K562 (cell line): ENCODE measurements around the gene TNC. TPM values are rescaled to one million over a fixed set of nuclear protein-coding genes. Genes with fewer than 3 reads are reported as not detected.

Source experiments
- ATAC-seq: fragments of 200-7000 bp; cut with Tn5 transposase; 3 replicates; pipeline ENCODE4 v1.9.1; 2020; ENCODE audit warnings: moderate library complexity
- BruUV-seq: library from RNA; stranded (reverse); fragments of 400-500 nt; replicated peaks from 2 replicates; lab custom pipeline; 2021; lab: Mats Ljungman, UMichigan
- CTCF ChIA-PET: fragments of 300-600 bp; formaldehyde crosslinking; extraction: SDS; loops from one replicate; lab custom pipeline; 2021; ENCODE audit warnings: low intra/inter-chr PET ratio; lab: Yijun Ruan, JAX
- POLR2A ChIA-PET: fragments of 300-600, 350-650 bp; sonication (Branson Sonifier 250); formaldehyde crosslinking; extraction: SDS; loops from one replicate; lab custom pipeline; 2021; ENCODE audit warnings: antibody characterized with exemption, inconsistent platforms; lab: Yijun Ruan, JAX
- DNase-seq, 4 experiments: peaks; one replicate each; pipeline versions ENCODE4 v3.0.0 to v3.0.0-alpha.2; 2011 to 2018; ENCODE audit warnings: low spot score in 3 of 4, mixed read lengths in 3 of 4; ENCODE audit errors: extremely low read depth in 1 of 4
- FAIRE-seq: peaks from 2 replicates; lab custom pipeline; 2011; peaks lifted over from hg19 to GRCh38; lab: Jason Lieb, UNC
- H2AFZ ChIP-seq: 2 replicates; pipeline ENCODE4 v1.6.0; 2011; ENCODE audit warnings: low read depth, low read length, control low read depth, inconsistent platforms
- H3K27ac ChIP-seq: fragments of 200-600 bp; 3 replicates; pipeline ENCODE4 v1.8.0; 2011; ENCODE audit warnings: low read depth, mild to moderate bottlenecking, control low read depth, inconsistent platforms, low read length, moderate library complexity, mixed read lengths; ENCODE audit errors: extremely low read depth
- H3K27me3 ChIP-seq, 2 experiments: fragments of 300-600 bp in 1 of 2; 2 replicates in 1 of 2; 3 replicates in 1 of 2; pipeline versions ENCODE4 v1.6.0 to v1.8.0; 2011; ENCODE audit warnings: inconsistent platforms in 2 of 2, low read length in 2 of 2, mild to moderate bottlenecking in 1 of 2, mixed read lengths in 1 of 2, moderate library complexity in 1 of 2; ENCODE audit not compliant: control insufficient read depth in 2 of 2, insufficient read depth in 2 of 2
- H3K36me3 ChIP-seq: fragments of 300-600 bp; 3 replicates; pipeline ENCODE4 v1.8.0; 2011; ENCODE audit warnings: mild to moderate bottlenecking, low read length, inconsistent platforms; ENCODE audit not compliant: control insufficient read depth, insufficient read depth
- H3K4me1 ChIP-seq, 2 experiments: fragments of 200-600 bp in 1 of 2; replicated peaks in 1 of 2; 2 replicates in 1 of 2; 3 replicates in 1 of 2; pipeline versions ENCODE4 v1.5.1 to v1.8.0; 2011; ENCODE audit warnings: inconsistent platforms in 2 of 2, low read length in 2 of 2, mild to moderate bottlenecking in 1 of 2, mixed read lengths in 1 of 2, moderate library complexity in 1 of 2; ENCODE audit not compliant: control insufficient read depth in 2 of 2, insufficient read depth in 2 of 2
- H3K4me2 ChIP-seq: 2 replicates; pipeline ENCODE4 v1.6.1; 2011; ENCODE audit warnings: low read length, control low read depth, inconsistent platforms, mixed read lengths; ENCODE audit not compliant: insufficient read depth
- H3K4me3 ChIP-seq: fragments of 200-600 bp; sonication (generic), shearing (Covaris generic); 2 replicates; pipeline ENCODE4 v1.5.1; 2016; ENCODE audit warnings: control low read depth, inconsistent platforms
- H3K79me2 ChIP-seq: fragments of 200-600 bp; 3 replicates; pipeline ENCODE4 v1.8.0; 2011; ENCODE audit warnings: low read length, inconsistent platforms; ENCODE audit not compliant: control insufficient read depth, insufficient read depth
- H3K9ac ChIP-seq, 2 experiments: 2 replicates each; pipeline versions ENCODE4 v1.6.0 to v1.6.1; 2011; ENCODE audit warnings: low read depth in 2 of 2, low read length in 2 of 2, control low read depth in 1 of 2, inconsistent platforms in 1 of 2, mild to moderate bottlenecking in 1 of 2, mixed read lengths in 1 of 2; ENCODE audit not compliant: insufficient read depth in 1 of 2
- H3K9me1 ChIP-seq: one replicate; pipeline ENCODE4 v1.6.0; 2011; ENCODE audit warnings: inconsistent platforms, mild to moderate bottlenecking, low read length, moderate library complexity; ENCODE audit not compliant: control insufficient read depth, insufficient read depth
- H3K9me3 ChIP-seq: replicated peaks from 2 replicates; pipeline ENCODE4 v1.5.1; 2011; ENCODE audit warnings: low read depth, low read length, inconsistent platforms; ENCODE audit not compliant: control insufficient read depth, insufficient read depth
- H4K20me1 ChIP-seq: replicated peaks from 2 replicates; pipeline ENCODE4 v1.6.1; 2011; ENCODE audit warnings: low read length, inconsistent platforms, mixed read lengths; ENCODE audit not compliant: control insufficient read depth, insufficient read depth
- HEY1 ChIP-seq: fragments of 250-450 bp; sonication (Bioruptor Pico); IDR thresholded peaks from 2 replicates; pipeline ENCODE4 v1.5.0; 2020; ENCODE audit warnings: mild to moderate bottlenecking, moderate library complexity, borderline replicate concordance
- MBD2 ChIP-seq: sonication (generic); IDR thresholded peaks from 2 replicates; pipeline ENCODE4 v1.6.1; 2016; ENCODE audit warnings: low read depth, borderline replicate concordance
- TEAD1 ChIP-seq, 2 experiments: fragments of 450-650 bp in 1 of 2; sonication (generic) in 1 of 2; formaldehyde crosslinking; IDR thresholded peaks; 2 replicates each; pipeline versions ENCODE4 v1.4.0 to v1.8.0; 2020 to 2022; ENCODE audit warnings: mild to moderate bottlenecking in 2 of 2, missing genetic modification reagents in 1 of 2
- WGBS: fragments of 100-300 bp; shearing (Covaris generic); methylation state at CpG from one replicate; pipeline ENCODE4 v1.1.6; 2016; ENCODE audit warnings: low coverage, mixed read lengths; ENCODE audit not compliant: insufficient coverage; ENCODE audit errors: missing lambda C conversion rate; 5-methylcytosine and 5-hydroxymethylcytosine counted together
- in situ Hi-C: fragments of 300-500 bp; cut with MboI; formaldehyde crosslinking; loops from 4 replicates; pipeline ENCODE4 v1.15.0; 2018; ENCODE audit warnings: inconsistent platforms, mixed read lengths
- intact Hi-C: fragments of 100-400 bp; cut with micrococcal nuclease; formaldehyde crosslinking; loops from 2 replicates; pipeline ENCODE4 v1.14.2; 2022
- polyA plus RNA-seq, 8 experiments: library from polyadenylated mRNA; depleted of rRNA in 4 of 8; stranded (reverse) in 5 of 8; unstranded in 3 of 8; fragments of >200 nt; fragmentation: Nextera tagmentation in 2 of 8; fragmentation: Illumina TruSeq in 1 of 8; extraction: Ambion mirVana in 2 of 8; extraction: Trizol in 1 of 8; gene quantifications; 2 replicates each; pipeline versions ENCODE4 v1.2.1 to v1.2.3, GENCODE V29; 2011 to 2014; ENCODE audit warnings: inconsistent platforms in 1 of 8, missing spikeins in 1 of 8
- total RNA-seq, 7 experiments: library from RNA; depleted of rRNA in 6 of 7; stranded (reverse); fragments of >200 nt in 6 of 7; fragmentation: Illumina TruSeq in 2 of 7; extraction: Trizol in 2 of 7; gene quantifications; 2 replicates each; pipeline versions ENCODE4 v1.2.1 to v1.2.3, GENCODE V29; 2011 to 2021; ENCODE audit warnings: low replicate concordance in 1 of 7
- TF ChIP-seq, protein P1 (sequence below): IDR thresholded peaks from 2 replicates; pipeline ENCODE4 v1.6.1; 2011; ENCODE audit warnings: borderline replicate concordance, low read depth, mild to moderate bottlenecking, moderate library complexity, low read length; ENCODE audit not compliant: insufficient read depth, poor library complexity, severe bottlenecking

The TNC gene
- total and polyA plus RNA-seq, 9 of the 15 experiments (the other 6 are each of a cell fraction or from before 2014, with no cell fraction given) = under 0.01 to 0.29 TPM; not detected in 7

DNA sequence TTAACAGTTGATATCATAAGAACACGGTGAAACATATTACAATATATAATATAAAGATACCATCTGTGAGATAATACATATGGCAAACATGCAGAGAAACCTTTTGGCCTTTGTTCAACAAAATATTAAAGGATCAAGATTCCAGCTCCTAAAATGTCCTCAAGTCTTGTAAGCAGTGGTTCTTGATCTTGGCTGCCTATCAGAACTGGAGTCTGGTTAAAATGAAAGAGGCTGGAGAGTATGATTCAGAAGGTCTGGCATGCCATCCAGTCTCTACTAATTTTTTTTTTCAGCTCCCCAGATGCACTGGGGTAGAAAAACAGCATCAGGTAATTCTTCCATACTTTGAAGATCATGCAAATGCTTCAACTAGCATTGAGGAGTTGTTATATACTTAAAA, 83.2 kb downstream of the TNC start (continued):
- TF ChIP-seq, protein P1, sequence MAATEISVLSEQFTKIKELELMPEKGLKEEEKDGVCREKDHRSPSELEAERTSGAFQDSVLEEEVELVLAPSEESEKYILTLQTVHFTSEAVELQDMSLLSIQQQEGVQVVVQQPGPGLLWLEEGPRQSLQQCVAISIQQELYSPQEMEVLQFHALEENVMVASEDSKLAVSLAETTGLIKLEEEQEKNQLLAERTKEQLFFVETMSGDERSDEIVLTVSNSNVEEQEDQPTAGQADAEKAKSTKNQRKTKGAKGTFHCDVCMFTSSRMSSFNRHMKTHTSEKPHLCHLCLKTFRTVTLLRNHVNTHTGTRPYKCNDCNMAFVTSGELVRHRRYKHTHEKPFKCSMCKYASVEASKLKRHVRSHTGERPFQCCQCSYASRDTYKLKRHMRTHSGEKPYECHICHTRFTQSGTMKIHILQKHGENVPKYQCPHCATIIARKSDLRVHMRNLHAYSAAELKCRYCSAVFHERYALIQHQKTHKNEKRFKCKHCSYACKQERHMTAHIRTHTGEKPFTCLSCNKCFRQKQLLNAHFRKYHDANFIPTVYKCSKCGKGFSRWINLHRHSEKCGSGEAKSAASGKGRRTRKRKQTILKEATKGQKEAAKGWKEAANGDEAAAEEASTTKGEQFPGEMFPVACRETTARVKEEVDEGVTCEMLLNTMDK = no peak
- TF ChIP-seq MBD2 = no peak

DNA sequence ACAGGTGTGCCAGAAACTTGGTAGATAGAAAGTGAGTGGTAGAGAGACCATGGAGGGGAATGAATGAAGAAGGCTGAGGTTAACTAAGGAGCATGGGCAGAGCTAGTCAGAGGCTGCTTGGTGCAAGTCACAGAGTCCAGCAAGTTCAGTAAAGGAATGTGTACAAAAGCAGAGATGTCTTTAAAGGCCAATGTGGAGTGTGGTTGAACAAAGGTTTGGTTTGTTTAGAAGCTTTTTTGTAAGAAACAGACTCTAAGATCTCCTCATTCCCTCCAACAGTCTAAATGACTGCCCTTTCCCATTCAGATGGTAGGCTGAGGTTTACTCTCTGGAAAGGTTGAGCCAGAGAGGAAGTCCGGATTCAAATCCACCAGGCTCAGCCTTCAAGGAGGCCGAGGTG, 84.2 kb downstream of the TNC start:
- no TSS peak for BruUV-seq
- TF ChIP-seq HEY1 (CRISPR knock-in tag) (no peak), TEAD1 (CRISPR knock-in tag; IDR thresholded peaks at IDR 0.05) (no peak)
- no peak overlapping the region for H3K27ac ChIP-seq
- no peaks in the 10 kb centered on the region for H3K9me3 ChIP-seq
- no peaks in the 10 kb centered on the region for H3K36me3 ChIP-seq
- intact Hi-C loops (no loop called here), in situ Hi-C loops (no loop called here)
- ChIA-PET CTCF (no interaction called here), POLR2A (interaction anchor here (1.3 kb wide), 1 partner anchor 12 kb away, joined by 4 read pairs; no protein-coding TSS in a partner anchor)
- 7% methylated on average over 2 of the region's 2 CpGs for WGBS
- no peaks in the 10 kb centered on the region; a peak in 2 of 5 replicates for H3K4me1 ChIP-seq
- ATAC-seq = no peak
- no peak overlapping the region for H3K9ac ChIP-seq
- H3K4me2 ChIP-seq = no peak overlapping the region
- DNase-seq = no peak
- H3K27me3 ChIP-seq = no peaks in the 10 kb centered on the region
- H3K79me2 ChIP-seq = no peaks in the 10 kb centered on the region
- FAIRE-seq = no peak
- H3K4me3 ChIP-seq = no peak overlapping the region
- H2AFZ ChIP-seq = no peak overlapping the region
- no peaks in the 10 kb centered on the region for H3K9me1 ChIP-seq
- no peaks in the 10 kb centered on the region for H4K20me1 ChIP-seq
